Measurements from ENCODE around the gene CYGB. TPM values are rescaled to one million over a fixed set of nuclear protein-coding genes. Genes with fewer than 3 reads are reported as not detected.

Gene CYGB
- total and polyA plus RNA-seq, 9 of the 15 experiments (the other 6 are each of a cell fraction or from before 2014, with no cell fraction given): 0.08 to 0.95 (median 0.18) TPM; not detected in 5

GRCh38 chr17:76496464-76496863 is 41.0 kb downstream of the CYGB start (continued):
- TF ChIP-seq CTCF (IDR thresholded peaks at IDR 0.05 in 2 of 3, conservative IDR thresholded peaks at IDR 0.05 in 1 of 3; ENCODE audit: insufficient read depth in 2 of 3, low read depth in 1 of 3, low read length in 3 of 3): no peak
- no peak for TF ChIP-seq HNRNPUL1 (IDR thresholded peaks at IDR 0.05; ENCODE audit: low read length)
- TF ChIP-seq PATZ1 (CRISPR knock-in tag; IDR thresholded peaks at IDR 0.05; ENCODE audit: borderline replicate concordance): no peak
- no peak for TF ChIP-seq TOE1 (IDR thresholded peaks at IDR 0.05; ENCODE audit: borderline replicate concordance)
- no peak for TF ChIP-seq TOE1 (CRISPR knock-in tag; IDR thresholded peaks at IDR 0.05; ENCODE audit: borderline replicate concordance, low read depth)
- TF ChIP-seq HDAC6 (IDR thresholded peaks at IDR 0.05; ENCODE audit: low read depth, low read length): no peak
- no peak for TF ChIP-seq ZNF766 (CRISPR knock-in tag; conservative IDR thresholded peaks at IDR 0.05)
- TF ChIP-seq ZEB2 (IDR thresholded peaks at IDR 0.05): no peak
- no peak for TF ChIP-seq ZFP36 (IDR thresholded peaks at IDR 0.05; ENCODE audit: low read depth, low read length, partially characterized antibody)

Measured in K562 (cell line).